ENCODE measurements around the gene AMIGO2. TPM values are rescaled to one million over a fixed set of nuclear protein-coding genes. Genes with fewer than 3 reads are reported as not detected.

The AMIGO2 gene
- total RNA-seq, 1 experiment from 2014 or later: 0.96 TPM

DNA sequence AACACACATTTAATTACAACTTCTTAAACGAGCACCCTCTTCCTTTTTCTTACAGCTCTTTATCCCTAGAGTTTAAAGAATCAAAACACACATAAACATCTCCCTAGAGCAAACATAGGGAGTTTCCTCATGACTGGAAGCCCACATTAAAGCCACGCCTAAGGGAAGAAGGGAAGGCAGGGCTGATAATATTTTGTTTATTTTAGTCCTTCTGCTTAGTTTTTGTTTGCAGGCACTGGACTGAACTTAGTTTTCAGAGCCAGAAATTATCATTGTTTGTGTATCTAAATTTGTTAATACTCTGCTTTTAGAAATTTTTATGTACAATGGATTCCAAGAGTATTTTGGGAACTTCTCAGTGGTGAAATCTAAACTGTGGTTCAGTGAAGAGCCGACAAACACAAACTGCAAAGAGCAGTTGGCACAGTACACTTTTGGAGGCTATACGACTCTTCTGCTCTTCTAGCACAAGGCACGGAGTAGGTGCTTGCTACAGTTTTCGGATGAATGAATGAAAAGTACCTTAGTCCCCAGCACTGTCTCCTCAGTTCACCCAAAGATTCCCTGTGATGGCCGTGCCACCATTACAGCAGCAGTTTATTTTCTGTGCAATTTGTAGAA, 17.6 kb upstream of the AMIGO2 start:
- RAD21 ChIA-PET (ENCODE audit: low non-redundant PET in 1 of 2, low total read pairs in 2 of 2, uncharacterized antibody in 2 of 2, unreplicated experiment in 2 of 2): no interaction called here
- no peak overlapping the region for H3K9ac ChIP-seq (ENCODE audit: low read length)
- DNase-seq (ENCODE audit: low read depth, low spot score): no peak
- H3K27ac ChIP-seq (ENCODE audit: low read depth, low read length): no peak overlapping the region
- no TSS peak for BruUV-seq (replicated peaks)
- H3K4me2 ChIP-seq (ENCODE audit: low read length): no peak overlapping the region
- H3K36me3 ChIP-seq (ENCODE audit: control insufficient read depth in 1 of 2, insufficient read depth in 2 of 2, low read length in 2 of 2): no peaks in the 10 kb centered on the region
- POLR2A ChIA-PET: no interaction called here
- no peaks in the 10 kb centered on the region for H3K27me3 ChIP-seq (ENCODE audit: insufficient read depth, low read length)
- H3K4me3 ChIP-seq (replicated peaks in 1 of 2; ENCODE audit: low read depth in 1 of 2, low read length in 2 of 2): no peak overlapping the region
- ATAC-seq: no peak
- H3K9me2 ChIP-seq (ENCODE audit: insufficient read depth): no peaks in the 10 kb centered on the region
- no peaks in the 10 kb centered on the region for H3K79me2 ChIP-seq (ENCODE audit: insufficient read depth, low read length)
- no peak overlapping the region for H2AFZ ChIP-seq (ENCODE audit: low read depth, low read length, poor library complexity, severe bottlenecking)
- H3K9me3 ChIP-seq (ENCODE audit: control insufficient read depth in 1 of 2, insufficient read depth in 1 of 2, low read depth in 1 of 2, low read length in 2 of 2): no peaks in the 10 kb centered on the region
- intact Hi-C loops (cut with micrococcal nuclease): no loop called here
- no peaks in the 10 kb centered on the region for H4K20me1 ChIP-seq (ENCODE audit: insufficient read depth)
- no peak for TF ChIP-seq ZNF274 (IDR thresholded peaks at IDR 0.05; ENCODE audit: low read depth, low read length)
- TF ChIP-seq, protein P1, sequence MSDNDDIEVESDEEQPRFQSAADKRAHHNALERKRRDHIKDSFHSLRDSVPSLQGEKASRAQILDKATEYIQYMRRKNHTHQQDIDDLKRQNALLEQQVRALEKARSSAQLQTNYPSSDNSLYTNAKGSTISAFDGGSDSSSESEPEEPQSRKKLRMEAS (IDR thresholded peaks at IDR 0.05): no peak
- CTCF ChIA-PET: interaction anchor here (1.5 to 2.0 kb wide), 2 partner anchors 26 to 211 kb away, joined by 3 to 5 read pairs; no protein-coding TSS in a partner anchor
- H3K4me1 ChIP-seq (ENCODE audit: control insufficient read depth in 1 of 2, insufficient read depth in 2 of 2, low read length in 2 of 2): no peaks in the 10 kb centered on the region

DNA sequence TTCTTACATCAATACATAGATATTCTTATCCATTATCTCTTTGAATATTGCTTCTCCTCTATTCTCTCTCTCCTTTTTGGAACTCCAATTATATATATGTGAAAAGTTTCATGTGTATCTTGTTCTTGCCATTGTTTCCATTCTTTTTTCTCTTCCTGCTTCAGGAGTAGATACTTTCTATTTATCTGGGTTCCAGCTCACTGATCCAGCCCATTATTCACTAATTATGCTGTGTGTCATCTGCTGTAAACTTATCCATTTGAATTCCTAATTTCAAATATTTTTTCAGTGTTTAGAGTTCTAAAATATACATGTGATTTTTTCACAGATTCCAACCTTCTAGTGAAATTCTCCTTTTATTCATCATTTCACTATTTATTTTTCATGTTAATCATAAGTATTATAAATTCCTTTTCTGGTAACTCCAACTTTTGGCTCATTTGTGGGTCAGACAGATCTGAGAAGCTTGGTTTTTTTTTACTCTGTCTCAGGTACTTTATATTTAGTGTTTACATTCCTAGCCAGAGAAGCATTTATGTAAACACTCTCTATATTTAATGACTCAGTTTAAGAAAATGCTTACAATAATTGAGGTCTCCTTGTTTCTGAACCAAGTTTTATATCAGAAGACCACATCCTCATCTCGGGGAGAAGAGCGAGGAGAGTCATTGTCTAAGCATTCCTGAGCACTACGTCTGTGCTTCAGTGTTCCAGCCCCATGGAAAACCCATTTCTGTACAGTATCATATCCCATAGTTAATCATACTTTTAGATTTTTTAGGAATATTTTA, 15.9 kb upstream of the AMIGO2 start:
- H2AFZ ChIP-seq (ENCODE audit: low read depth, low read length, poor library complexity, severe bottlenecking): no peak overlapping the region
- no peak overlapping the region for H3K9ac ChIP-seq (ENCODE audit: low read length)
- H4K20me1 ChIP-seq (ENCODE audit: insufficient read depth): no peaks in the 10 kb centered on the region
- POLR2A ChIA-PET: no interaction called here
- no peaks in the 10 kb centered on the region for H3K4me1 ChIP-seq (ENCODE audit: control insufficient read depth in 1 of 2, insufficient read depth in 2 of 2, low read length in 2 of 2)
- no peak overlapping the region for H3K4me3 ChIP-seq (replicated peaks in 1 of 2; ENCODE audit: low read depth in 1 of 2, low read length in 2 of 2)
- ATAC-seq (no peak), DNase-seq (ENCODE audit: low read depth, low spot score) (no peak)
- H3K27ac ChIP-seq (ENCODE audit: low read depth, low read length): no peak overlapping the region
- intact Hi-C loops (cut with micrococcal nuclease): no loop called here
- H3K36me3 ChIP-seq (ENCODE audit: control insufficient read depth in 1 of 2, insufficient read depth in 2 of 2, low read length in 2 of 2): no peaks in the 10 kb centered on the region
- no peaks in the 10 kb centered on the region for H3K9me2 ChIP-seq (ENCODE audit: insufficient read depth)
- TF ChIP-seq TCF7L2 (IDR thresholded peaks at IDR 0.05; ENCODE audit: borderline replicate concordance, extremely low read depth, insufficient read depth, insufficient read length): no peak
- H3K79me2 ChIP-seq (ENCODE audit: insufficient read depth, low read length): no peaks in the 10 kb centered on the region
- RAD21 ChIA-PET (ENCODE audit: low non-redundant PET in 1 of 2, low total read pairs in 2 of 2, uncharacterized antibody in 2 of 2, unreplicated experiment in 2 of 2): interaction anchor here in 1 of 2 experiments (0.7 kb wide), 1 partner anchor 9 kb away, joined by 3 read pairs; no protein-coding TSS in a partner anchor
- H3K4me2 ChIP-seq (ENCODE audit: low read length): no peak overlapping the region
- CTCF ChIA-PET: interaction anchor here (1.5 to 2.0 kb wide), 2 partner anchors 25 to 212 kb away, joined by 3 to 5 read pairs; no protein-coding TSS in a partner anchor
- no TSS peak for BruUV-seq (replicated peaks)
- H3K27me3 ChIP-seq (ENCODE audit: insufficient read depth, low read length): no peaks in the 10 kb centered on the region
- H3K9me3 ChIP-seq (ENCODE audit: control insufficient read depth in 1 of 2, insufficient read depth in 1 of 2, low read depth in 1 of 2, low read length in 2 of 2): no peaks in the 10 kb centered on the region
